Thoracic aorta (tissue), 2 donors: Measurements from ENCODE around the gene REX1BD. TPM values are rescaled to one million over a fixed set of nuclear protein-coding genes. Genes with fewer than 3 reads are reported as not detected.
A peak's percentile ranks its signal among the peaks of the same experiment; 100 is the strongest.

Source experiments
- ATAC-seq: fragments of 150-250 bp; one replicate; pipeline ENCODE4 v1.8.0; 2017; ENCODE audit warnings: low read depth; ENCODE audit not compliant: insufficient number of reproducible peaks, low FRiP score
- DNase-seq: peaks from one replicate; pipeline ENCODE4 v3.0.0-alpha.2; 2020; ENCODE audit warnings: low spot score
- H3K27ac ChIP-seq, 2 donors: fragments of 200-600 bp; sonication (generic); 1 replicate in 1 of 2; 2 replicates in 1 of 2; pipeline ENCODE4 v1.5.1; 2016; ENCODE audit warnings: mild to moderate bottlenecking in 2 of 2, moderate library complexity in 2 of 2
- H3K27me3 ChIP-seq: fragments of 200-600 bp; sonication (generic); replicated peaks from 2 replicates; pipeline ENCODE4 v1.6.0; 2016; ENCODE audit warnings: mild to moderate bottlenecking; ENCODE audit not compliant: insufficient read depth
- H3K36me3 ChIP-seq: fragments of 200-600 bp; sonication (generic); one replicate; pipeline ENCODE4 v1.5.1; 2016
- H3K4me1 ChIP-seq, 2 donors: fragments of 200-600 bp; sonication (generic); 1 replicate in 1 of 2; 2 replicates in 1 of 2; pipeline versions ENCODE4 v1.5.1 to v1.6.0; 2016; ENCODE audit warnings: low read depth in 2 of 2, mild to moderate bottlenecking in 1 of 2; ENCODE audit not compliant: control insufficient read depth in 1 of 2
- H3K4me3 ChIP-seq: fragments of 200-600 bp; sonication (generic); 2 replicates; pipeline ENCODE4 v1.5.1; 2016; ENCODE audit warnings: mild to moderate bottlenecking
- H3K9me3 ChIP-seq: fragments of 200-600 bp; sonication (generic); 2 replicates; pipeline ENCODE4 v1.5.1; 2016
- CTCF ChIP-seq: fragments of 200-600 bp; sonication (generic); IDR thresholded peaks from one replicate; pipeline ENCODE4 v1.5.1; 2019; ENCODE audit warnings: antibody characterized with exemption
- total RNA-seq, 2 donors: library from RNA; depleted of rRNA; stranded (reverse); fragments of >200 nt; gene quantifications; one replicate each; pipeline versions ENCODE4 v1.1.0 to v1.2.3, GENCODE V29; 2016

Gene REX1BD
- total RNA-seq, 2 donors from 2014 or later, result 36.3 to 66.6 TPM

- Histone ChIP-seq H3K27me3 (no peaks in the 10 kb centered on the region), H3K9me3 (no peaks in the 10 kb centered on the region), H3K27ac (no peak overlapping the region), H3K4me3 (no peak overlapping the region), H3K36me3 (no peaks in the 10 kb centered on the region), H3K4me1 (peaks cover 8 to 27% of the 10 kb centered on the region in 2 donors)
- ATAC-seq (no peak), DNase-seq (no peak)
- TF ChIP-seq CTCF, result no peak
These were observed 44.7 kb downstream of the REX1BD start for GRCh38 chr19:18633321-18633720.

- ATAC-seq, result no peak
- Histone ChIP-seq H3K4me1 (peaks cover 8 to 19% of the 10 kb centered on the region in 2 donors), H3K4me3 (no peak overlapping the region)
These were observed 46.2 kb downstream of the REX1BD start for GRCh38 chr19:18634612-18635297.

GRCh38 chr19:18635831-18636182, 47.2 kb downstream of the REX1BD start:
- Histone ChIP-seq H3K4me1 (peaks cover 8 to 13% of the 10 kb centered on the region in 2 donors), H3K27ac (no peak overlapping the region), H3K36me3 (no peaks in the 10 kb centered on the region), H3K27me3 (no peaks in the 10 kb centered on the region), H3K9me3 (no peaks in the 10 kb centered on the region), H3K4me3 (no peak overlapping the region)
- ATAC-seq, result no peak
- no peak for DNase-seq
- TF ChIP-seq CTCF, result no peak

More at GRCh38 chr19:18634612-18635297, 46.2 kb downstream of the REX1BD start:
- DNase-seq, result no peak
- Histone ChIP-seq H3K9me3 (no peaks in the 10 kb centered on the region), H3K36me3 (no peaks in the 10 kb centered on the region), H3K27me3 (no peaks in the 10 kb centered on the region), H3K27ac (no peak overlapping the region)
- no peak for TF ChIP-seq CTCF

GRCh38 chr19:18636183-18636968, 47.8 kb downstream of the REX1BD start:
- DNase-seq, result peak; percentile 95
- Histone ChIP-seq H3K27ac (peak overlapping the region; percentile 53 to 81), H3K36me3 (no peaks in the 10 kb centered on the region), H3K4me1 (peaks cover 8 to 13% of the 10 kb centered on the region in 2 donors), H3K9me3 (no peaks in the 10 kb centered on the region), H3K4me3 (peak overlapping the region; percentile 95), H3K27me3 (no peaks in the 10 kb centered on the region)
- no peak for TF ChIP-seq CTCF
- peak; percentile 91 for ATAC-seq

GRCh38 chr19:18636969-18637629, 48.5 kb downstream of the REX1BD start, which contains the start of gene KLHL26:
KLHL26 (plus strand) TSS chr19:18637028; CDS start chr19:18637055, 27 bp downstream.
- peak within 1 kb of the TSS; percentile 81 to 90 for H3K27ac ChIP-seq
- no peak for TF ChIP-seq CTCF
- H3K9me3 ChIP-seq, result no peaks in the 10 kb centered on the region
- H3K4me1 ChIP-seq, result peaks cover 8 to 13% of the 10 kb centered on the region in 2 donors
- no peak for DNase-seq
- no peaks in the 10 kb centered on the region for H3K27me3 ChIP-seq
- no peaks in the 10 kb centered on the region for H3K36me3 ChIP-seq
- peak within 1 kb of the TSS; percentile 95 for H3K4me3 ChIP-seq
- no peak for ATAC-seq
